Heart left ventricle (tissue), 16 donors: ENCODE data around the gene SCAP. TPM values are rescaled to one million over a fixed set of nuclear protein-coding genes. Genes with fewer than 3 reads are reported as not detected.
A peak's percentile ranks its signal among the peaks of the same experiment; 100 is the strongest.
"Not testable (repeated sequence)": the region's sequence is repeated elsewhere in the genome, so short reads cannot be mapped to it uniquely, and the experiment has no call there.

ENCODE experiments used
- ATAC-seq, 4 donors: fragments of 200-7000 bp; cut with Tn5 transposase; one replicate each; pipeline ENCODE4 v1.9.1; 2020 to 2022; ENCODE audit warnings: moderate library complexity in 4 of 4, mild to moderate bottlenecking in 3 of 4, moderate number of reproducible peaks in 1 of 4
- DNase-seq, 5 donors: peaks; one replicate each; pipeline ENCODE4 v3.0.0-alpha.2; 2020
- H3K27ac ChIP-seq, 12 donors: fragments of 200-600 bp; sonication (generic) in 4 of 12; one replicate each; pipeline versions ENCODE4 v1.5.0 to v1.8.0; 2016 to 2022; ENCODE audit warnings: mild to moderate bottlenecking in 2 of 12
- H3K27me3 ChIP-seq, 9 donors: fragments of 200-600 bp; sonication (generic) in 2 of 9; one replicate each; pipeline versions ENCODE4 v1.5.1 to v1.8.0; 2016 to 2022; ENCODE audit warnings: mild to moderate bottlenecking in 3 of 9
- H3K36me3 ChIP-seq, 9 donors: fragments of 200-600 bp; sonication (generic) in 2 of 9; one replicate each; pipeline versions ENCODE4 v1.5.0 to v1.8.0; 2018 to 2022; ENCODE audit warnings: mild to moderate bottlenecking in 2 of 9
- H3K4me1 ChIP-seq, 12 donors: fragments of 200-600 bp; sonication (generic) in 4 of 12; one replicate each; pipeline versions ENCODE4 v1.5.0 to v1.8.0; 2016 to 2022; ENCODE audit warnings: mild to moderate bottlenecking in 3 of 12
- H3K4me3 ChIP-seq, 12 donors: fragments of 200-600 bp; sonication (generic) in 4 of 12; one replicate each; pipeline versions ENCODE4 v1.5.0 to v1.8.0; 2017 to 2022; ENCODE audit warnings: mild to moderate bottlenecking in 9 of 12, moderate library complexity in 4 of 12
- H3K9me3 ChIP-seq, 12 donors: fragments of 200-600 bp; sonication (generic) in 4 of 12; one replicate each; pipeline versions ENCODE4 v1.5.0 to v1.8.0; 2016 to 2022; ENCODE audit warnings: mild to moderate bottlenecking in 1 of 12
- CTCF ChIP-seq, 12 donors: fragments of 200-600 bp; sonication (generic) in 4 of 12; IDR thresholded peaks; one replicate each; pipeline versions ENCODE4 v1.5.0 to v1.8.0; 2018 to 2022; ENCODE audit warnings: antibody characterized with exemption in 12 of 12, mild to moderate bottlenecking in 5 of 12
- POLR2A ChIP-seq, 2 donors: fragments of 450-650 bp; IDR thresholded peaks; one replicate each; pipeline ENCODE4 v1.6.1; 2017; ENCODE audit warnings: antibody characterized with exemption in 2 of 2, mild to moderate bottlenecking in 2 of 2, moderate library complexity in 2 of 2
- WGBS, 4 donors: extraction: QIAGEN DNeasy Blood & Tissue Kit in 2 of 4; methylation state at CpG; one replicate each; pipeline versions ENCODE4 v1.1.5 to v1.1.7; 2013 to 2018; 5-methylcytosine and 5-hydroxymethylcytosine counted together
- intact Hi-C, 10 donors: fragments of 100-400 bp; cut with DNase I; formaldehyde crosslinking; loops; one replicate each; pipeline versions ENCODE4 v1.11.1 to v1.14.2; 2022
- polyA plus RNA-seq, 2 donors: library from polyadenylated mRNA; stranded (reverse); fragments of 200-250 nt; gene quantifications; one replicate each; pipeline ENCODE4 v1.2.3, GENCODE V29; 2013
- total RNA-seq, 9 donors: library from RNA; depleted of rRNA in 2 of 9; stranded (reverse); fragments of >200 nt in 2 of 9; fragmentation: NEBNext Ultra II Directional in 3 of 9; extraction: Animal tissue kit (Norgen Biotek cat#: 25700) in 3 of 9; gene quantifications; one replicate each; pipeline versions ENCODE4 v1.1.0 to v1.2.4, GENCODE V29; 2016 to 2023
- donor health status: ischemic (EF 13 %, LVEDD 7.1; RV severe dilation, severe dysfunction).
- donor health status: healthy with polysubstance abuse.
- donor health status: DM: no; HTN: yes; CAD: no.
- donor health status: DM: no; HTN: no; CAD: no.
- donor health status: ischemic (EF 25% LVEDD 6.9; RV normal size, moderate dysfunction).
- donor health status: ischemic (EF 25% LVEDD 5.7; RV mildly dilated, moderate dysfunction).
- donor health status: healthy.
- donor health status: DM: yes; HTN: yes; CAD: no.
- donor health status: ischemic (EF 35%, LVEDD 5.7; RV mildly dilated, moderate dysfunction).
- donor health status: nonischemic (EF 11% LVEDD 7.7; RV severe dilation, severe dysfunction).
- donor health status: DM: yes; HTN: yes; CAD: no.
- donor health status: PGD.
- donor health status: ischemic (EF 29% LVEDD 5.4; RV normal size, mild dysfunction).
- donor health status: nonischemic (EF 23%, LVEDD 6.1; RV moderate dilation, normal function).

The SCAP gene
- total and polyA plus RNA-seq, 11 donors, result 36.8 to 71.6 (median 41.8) TPM

GRCh38 chr3:47377186-47377585, 98.6 kb downstream of the SCAP start:
- Histone ChIP-seq H3K27ac (no peak overlapping the region), H3K4me1 (peaks cover 0 to 39% (median 17%) of the 10 kb centered on the region in 12 donors), H3K27me3 (no peaks in the 10 kb centered on the region), H3K36me3 (no peaks in the 10 kb centered on the region), H3K9me3 (no peaks in the 10 kb centered on the region), H3K4me3 (no peak overlapping the region)
- intact Hi-C loops, result loop anchor here in 1 of 10 donors (10.0 kb wide), 1 partner anchor 672 kb away; the partner anchor contains the start of gene TMIE
- TF ChIP-seq POLR2A (IDR thresholded peaks at IDR 0.05) (no peak), CTCF (IDR thresholded peaks at IDR 0.05) (no peak)
- 72 to 91% (median 90%) methylated on average over 2 of the region's 2 CpGs for WGBS, 4 donors
- no peak for ATAC-seq
- no peak for DNase-seq

- ATAC-seq (no peak), DNase-seq (no peak)
- H3K27ac ChIP-seq, result no peak overlapping the region
- H3K27me3 ChIP-seq, result no peaks in the 10 kb centered on the region
- H3K4me1 ChIP-seq, result peaks cover 0 to 39% (median 9%) of the 10 kb centered on the region in 12 donors
- no peaks in the 10 kb centered on the region for H3K9me3 ChIP-seq
- TF ChIP-seq CTCF (IDR thresholded peaks at IDR 0.05) (no peak), POLR2A (IDR thresholded peaks at IDR 0.05) (no peak)
- no peaks in the 10 kb centered on the region for H3K36me3 ChIP-seq
- no peak overlapping the region for H3K4me3 ChIP-seq
- 75 to 80% (median 79%) methylated on average over 3 of the region's 3 CpGs for WGBS, 4 donors
- intact Hi-C loops, result loop anchor here in 1 of 10 donors (10.0 kb wide), 1 partner anchor 672 kb away; the partner anchor contains the start of gene TMIE
Observed at GRCh38 chr3:47376393-47376792, 99.3 kb downstream of the SCAP start.

- ATAC-seq, result no peak
- Histone ChIP-seq H3K36me3 (no peaks in the 10 kb centered on the region), H3K9me3 (no peaks in the 10 kb centered on the region), H3K4me3 (no peak overlapping the region), H3K27ac (no peak overlapping the region), H3K27me3 (peaks cover 0 to 10% (median 0%) of the 10 kb centered on the region in 9 donors), H3K4me1 (peaks cover 0 to 33% (median 3%) of the 10 kb centered on the region in 12 donors)
- no peak for DNase-seq
- intact Hi-C loops, result loop anchor here in 1 of 10 donors (10.0 kb wide), 1 partner anchor 670 kb away; the partner anchor contains the start of gene TMIE
- TF ChIP-seq POLR2A (IDR thresholded peaks at IDR 0.05) (no peak), CTCF (IDR thresholded peaks at IDR 0.05) (no peak)
Observed at GRCh38 chr3:47374587-47374986, 101.2 kb downstream of the SCAP start.

GRCh38 chr3:47370887-47371697, 104.6 kb downstream of the SCAP start:
- Histone ChIP-seq H3K4me3 (no peak overlapping the region), H3K36me3 (no peaks in the 10 kb centered on the region), H3K9me3 (no peaks in the 10 kb centered on the region), H3K4me1 (peaks cover 0 to 10% (median 0%) of the 10 kb centered on the region in 12 donors), H3K27ac (no peak overlapping the region), H3K27me3 (peaks cover 0 to 10% (median 0%) of the 10 kb centered on the region in 9 donors)
- no peak for TF ChIP-seq POLR2A (IDR thresholded peaks at IDR 0.05)
- peak; percentile 25 to 62 (median 49) for TF ChIP-seq CTCF (IDR thresholded peaks at IDR 0.05)
- DNase-seq, result no peak
- 28 to 34% (median 33%) methylated on average over 11 to 13 of the region's 13 CpGs for WGBS, 4 donors
- intact Hi-C loops, result loop anchor here in 1 of 10 donors (10.0 kb wide), 1 partner anchor 666 kb away; the partner anchor contains the start of gene TMIE
- peak in 2 of 4 donors; percentile 35 to 41 for ATAC-seq

- Histone ChIP-seq H3K27me3 (peaks cover 0 to 10% (median 0%) of the 10 kb centered on the region in 9 donors), H3K4me1 (peaks cover 0 to 20% (median 0%) of the 10 kb centered on the region in 12 donors)
- not testable (repeated sequence) for H3K36me3 ChIP-seq, ATAC-seq, H3K4me3 ChIP-seq, H3K9me3 ChIP-seq, DNase-seq, H3K27ac ChIP-seq
- intact Hi-C loops, result loop anchor here in 1 of 10 donors (10.0 kb wide), 1 partner anchor 665 kb away; the partner anchor contains the start of gene TMIE
- 85 to 95% (median 90%) methylated on average over 8 of the region's 8 CpGs for WGBS, 4 donors
Observed at GRCh38 chr3:47370020-47370419, 105.7 kb downstream of the SCAP start.
